ENCODE data around the gene CPEB1.

CPEB1 gene

DNA sequence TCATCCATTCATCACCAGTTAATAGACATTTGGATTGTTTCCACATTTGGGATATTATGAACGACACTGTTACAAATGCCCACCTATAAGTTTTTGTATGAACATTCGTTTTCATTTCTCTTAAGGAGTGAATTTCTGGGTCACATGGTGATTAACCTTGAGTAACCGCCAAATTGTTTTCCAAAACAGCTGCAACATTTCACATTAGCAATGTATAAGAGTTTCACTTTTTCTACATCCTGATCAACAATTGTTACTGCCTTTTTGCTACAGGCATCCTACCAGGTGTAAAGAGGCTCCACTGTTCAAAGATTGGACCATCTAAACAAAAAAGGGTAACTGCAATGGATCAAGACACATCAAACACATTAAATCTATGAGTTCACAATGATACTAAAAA, 52.0 kb downstream of the CPEB1 start:
- no peak for DNase-seq

DNA sequence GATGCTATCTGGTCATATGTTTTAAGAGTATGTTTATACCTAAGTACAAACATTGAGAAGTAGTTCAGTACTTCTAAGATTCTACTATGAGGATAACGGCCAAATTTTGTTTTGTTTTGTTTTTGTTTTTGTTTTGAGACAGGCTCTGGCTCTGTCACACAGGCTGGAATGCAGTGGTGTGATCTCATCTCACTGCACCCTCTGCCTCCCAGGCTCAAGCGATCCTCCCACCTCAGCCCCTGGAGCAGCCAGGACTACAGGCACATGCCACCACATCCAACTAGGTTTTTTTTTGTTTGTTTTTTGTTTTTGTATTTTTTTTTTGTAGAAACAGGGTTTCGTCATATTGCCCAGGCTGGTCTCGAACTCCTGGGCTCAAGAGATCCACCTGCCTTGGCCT, 59.4 kb downstream of the CPEB1 start:
- no peak for DNase-seq

DNA sequence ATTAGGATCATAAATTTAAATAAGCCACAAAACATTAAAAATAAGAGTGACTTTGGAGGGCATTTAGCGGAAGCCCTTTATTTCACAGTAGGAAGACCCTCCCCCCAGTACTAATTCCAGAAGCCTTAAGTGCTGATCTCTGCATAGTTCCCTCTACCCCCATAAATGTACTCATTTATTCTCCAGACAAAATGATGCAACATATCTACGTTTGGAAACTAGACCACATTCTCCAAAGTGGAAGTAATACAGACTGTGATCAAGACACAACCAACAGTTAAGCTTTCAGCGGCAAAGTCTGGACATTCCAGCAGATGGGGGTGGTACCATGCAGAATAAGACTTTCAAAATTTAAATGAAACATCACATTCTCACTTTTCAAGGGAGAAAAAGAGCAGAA, 62.1 kb downstream of the CPEB1 start:
- DNase-seq: no peak

DNA sequence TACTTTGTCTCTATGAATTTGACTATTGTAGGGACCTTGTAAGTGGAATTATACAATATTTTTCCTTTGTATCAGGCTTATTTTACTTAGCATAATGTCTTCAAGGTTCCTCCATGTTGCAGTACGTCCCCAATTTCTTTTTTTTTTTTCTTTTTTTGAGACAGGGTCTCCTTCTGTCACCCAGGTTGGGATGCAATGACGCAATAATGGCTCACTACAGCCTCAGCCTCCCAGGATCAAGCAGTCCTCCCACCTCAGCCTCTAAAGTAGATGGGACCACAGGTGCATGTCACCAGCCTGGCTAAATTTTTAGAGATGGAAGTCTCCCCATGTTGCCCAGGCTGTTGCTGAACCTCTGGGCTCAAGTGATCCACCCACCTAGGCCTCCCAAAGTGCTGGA, 66.5 kb downstream of the CPEB1 start:
- no peak for DNase-seq

DNA sequence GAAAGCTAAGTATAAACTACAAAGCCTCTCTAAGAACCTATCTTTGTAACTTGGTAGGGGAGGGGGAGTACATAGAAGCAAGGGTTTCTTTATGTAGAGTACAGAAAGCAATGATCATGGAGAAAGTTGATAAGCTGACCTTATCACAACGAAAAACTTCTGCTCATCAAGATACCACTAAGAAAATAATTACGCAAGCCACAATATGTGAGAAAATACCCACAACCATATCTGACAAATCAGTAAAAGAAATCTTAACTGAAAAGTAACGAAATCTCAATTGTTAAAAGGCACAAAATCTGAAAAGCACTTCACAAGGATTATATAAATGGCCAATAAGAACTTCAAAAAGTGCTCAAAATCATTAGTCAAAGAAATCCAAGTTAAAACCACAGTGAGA, 71.8 kb downstream of the CPEB1 start:
- DNase-seq: no peak

DNA sequence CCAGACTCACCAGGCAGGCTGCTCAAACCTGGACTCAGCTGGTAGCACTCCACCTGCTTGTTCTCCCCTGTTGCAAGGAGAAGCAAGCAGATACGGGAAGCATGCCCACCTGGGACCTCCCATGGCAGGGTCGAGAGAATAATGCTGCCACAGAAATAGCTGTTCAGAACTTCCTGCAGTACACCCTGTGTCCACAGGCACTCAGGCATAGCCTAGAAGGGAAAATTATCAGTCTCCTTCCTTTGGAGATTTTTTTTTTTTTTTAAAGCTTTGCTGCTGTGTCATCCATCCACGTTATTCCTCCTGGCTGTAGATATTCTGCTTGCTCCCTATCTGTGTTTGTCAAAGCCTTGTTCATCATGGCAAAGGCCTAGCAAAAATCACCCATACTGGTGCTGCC, 74.2 kb downstream of the CPEB1 start:
- DNase-seq: no peak

DNA sequence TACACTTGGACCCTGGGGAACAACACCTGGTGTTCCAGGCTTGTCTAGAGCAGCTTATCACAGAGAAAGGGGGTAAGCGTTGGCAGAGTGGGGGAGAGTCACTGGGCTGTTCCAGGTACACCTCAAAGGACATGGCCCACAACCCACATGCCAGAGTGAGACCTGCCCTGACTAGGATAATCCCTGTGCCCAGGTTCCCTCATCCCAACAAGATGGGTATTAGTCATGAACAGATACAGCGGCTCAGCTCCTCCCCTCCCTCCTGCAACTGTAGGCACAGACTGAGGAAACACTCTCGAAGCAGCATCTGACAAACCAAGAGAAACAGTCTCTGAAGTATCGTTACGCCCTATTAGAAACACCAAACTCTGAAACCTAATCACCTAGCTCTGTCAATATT, 74.9 kb downstream of the CPEB1 start:
- peak in 5 of 14 donors; percentile 37 to 68 (median 44) for DNase-seq

DNA sequence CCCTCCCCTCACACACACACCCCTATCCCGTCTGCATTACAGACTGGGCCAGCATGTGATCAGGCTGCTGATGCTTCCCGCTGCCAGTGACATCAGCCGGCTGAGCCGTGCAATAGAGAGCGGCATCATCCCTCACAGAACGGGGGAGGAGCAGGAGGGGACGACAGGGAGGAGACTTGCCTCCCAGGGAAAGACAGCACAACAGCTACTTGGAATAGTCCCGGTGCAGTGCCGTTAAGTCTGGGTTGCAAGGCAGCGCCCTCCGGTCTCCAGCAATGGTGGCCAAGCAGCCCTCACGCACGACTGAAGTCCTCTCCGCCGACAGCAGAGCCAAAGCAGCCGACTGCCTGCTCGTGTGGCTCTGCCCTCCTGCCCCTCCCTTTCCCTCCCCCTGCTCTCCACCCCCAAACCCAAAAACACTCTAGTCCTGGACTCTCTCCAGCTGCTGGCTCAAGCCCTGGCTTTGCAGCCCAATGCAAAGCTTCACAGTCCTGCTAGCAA, 75.4 kb downstream of the CPEB1 start:
- peak; percentile 26 to 96 (median 76) for DNase-seq

DNA sequence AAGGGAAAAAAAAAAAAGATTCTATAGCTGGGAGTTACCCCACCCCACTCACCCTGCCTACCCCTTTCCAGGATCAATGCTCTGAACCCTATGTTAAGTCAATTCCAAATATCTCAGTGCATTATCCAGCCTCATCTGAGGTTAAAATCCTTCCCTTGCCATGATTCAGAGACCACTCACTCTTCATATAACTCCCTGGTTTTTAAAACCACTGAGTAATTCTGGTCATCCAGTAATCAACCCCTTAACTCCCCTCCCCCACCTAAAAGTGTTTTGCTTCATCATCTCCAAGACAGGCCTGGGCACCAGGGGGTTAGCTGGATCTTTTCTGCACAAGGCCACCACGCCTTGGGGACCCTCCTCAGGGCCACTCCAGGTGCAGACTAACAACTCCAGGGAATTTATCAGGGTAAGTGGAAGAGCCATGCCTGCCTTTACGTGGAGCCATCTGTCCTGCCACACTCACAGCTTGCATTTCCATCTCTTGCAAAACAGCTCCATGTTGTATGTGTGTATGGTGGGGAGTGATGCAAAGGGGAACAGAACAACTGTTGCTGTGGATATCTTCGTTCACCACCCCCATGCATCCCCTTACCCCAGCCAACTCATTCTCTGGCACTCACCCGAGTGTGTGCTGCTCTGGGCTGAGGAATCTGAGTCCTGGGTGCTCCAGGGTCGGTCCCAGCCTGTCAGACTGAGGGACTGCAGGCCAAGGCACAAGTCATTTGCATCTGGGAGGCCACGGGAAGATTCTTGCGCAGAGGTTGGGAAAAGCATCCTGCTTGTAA, 76.2 kb downstream of the CPEB1 start:
- DNase-seq: peak in 5 of 14 donors; percentile 29 to 62 (median 42)

DNA sequence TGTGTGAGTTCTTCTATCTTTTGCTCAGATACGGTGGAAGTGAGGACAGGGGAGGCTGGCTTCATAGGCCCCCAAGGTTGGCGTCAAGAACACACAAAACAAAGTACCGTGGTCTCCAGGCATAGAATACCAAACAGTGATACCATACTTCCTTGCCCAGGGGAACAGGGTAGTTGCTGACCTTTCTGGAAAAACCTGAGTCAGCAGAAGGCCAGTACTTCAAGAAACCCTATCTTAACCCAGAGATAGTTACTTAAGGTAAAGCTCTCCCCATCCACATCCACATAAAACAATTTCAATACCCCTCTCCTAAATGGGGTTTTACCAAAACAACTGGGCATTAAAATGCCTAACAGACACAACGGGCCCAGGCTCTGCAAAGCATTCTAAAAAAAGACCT, 77.3 kb downstream of the CPEB1 start:
- peak in 1 of 14 donors; percentile 40 for DNase-seq

DNA sequence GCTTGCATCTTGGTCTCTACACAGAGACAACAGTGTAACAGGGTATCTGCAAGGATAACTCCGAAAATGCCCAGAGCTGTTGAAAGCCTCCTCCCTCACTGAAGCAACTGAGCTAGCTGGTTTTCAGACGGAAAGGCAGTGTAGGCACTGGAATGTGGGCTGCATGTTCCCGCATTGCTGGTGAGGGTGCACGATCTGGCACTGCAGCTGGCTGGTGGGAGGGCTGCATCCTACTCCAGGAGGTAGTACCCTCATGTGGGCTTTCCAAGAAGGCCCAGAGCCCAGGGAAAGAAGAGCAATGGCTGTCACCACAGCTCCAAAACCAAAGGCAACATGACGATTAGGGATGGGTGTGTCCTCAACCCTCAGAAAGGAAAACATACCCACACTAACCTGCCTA, 78.2 kb downstream of the CPEB1 start:
- DNase-seq: peak in 1 of 14 donors; percentile 8

DNA sequence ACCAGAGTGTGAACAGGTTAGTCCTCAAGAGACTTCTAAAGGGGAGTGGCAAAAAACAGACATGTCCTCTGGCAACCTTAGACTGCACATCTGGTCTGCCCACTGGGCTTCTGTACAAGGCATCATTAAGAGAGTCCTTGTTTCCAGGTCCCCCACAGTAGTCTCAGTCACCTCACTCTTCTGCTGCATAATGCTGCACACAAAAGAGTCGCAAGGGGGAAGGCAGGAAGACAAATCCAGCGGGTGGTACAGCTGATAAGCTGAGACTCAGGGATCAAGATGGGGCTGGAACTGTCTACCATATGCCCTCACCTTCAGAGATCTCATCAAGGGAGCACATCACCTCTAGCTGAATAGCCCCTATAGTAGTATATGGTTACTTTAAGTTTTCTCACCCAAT, 79.5 kb downstream of the CPEB1 start:
- DNase-seq: no peak

DNA sequence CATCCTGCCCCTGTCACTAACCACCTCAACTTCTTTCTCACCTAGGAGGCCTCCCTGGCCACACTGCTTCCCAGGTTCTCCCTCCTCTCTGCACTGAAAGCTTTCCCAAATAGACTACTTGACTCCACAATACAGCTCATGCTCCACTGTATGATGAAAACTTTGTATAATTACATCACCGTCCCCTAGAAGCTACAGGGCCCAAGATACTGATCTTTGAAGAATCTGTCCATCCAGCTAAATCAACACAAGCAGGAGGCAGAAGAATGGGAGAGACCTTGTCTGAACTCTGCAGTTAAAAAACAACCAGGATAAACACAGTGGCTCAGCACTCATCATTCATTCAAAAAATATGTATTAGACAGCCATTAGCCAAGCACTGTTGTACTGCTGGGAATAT, 80.5 kb downstream of the CPEB1 start:
- no peak for DNase-seq

DNA sequence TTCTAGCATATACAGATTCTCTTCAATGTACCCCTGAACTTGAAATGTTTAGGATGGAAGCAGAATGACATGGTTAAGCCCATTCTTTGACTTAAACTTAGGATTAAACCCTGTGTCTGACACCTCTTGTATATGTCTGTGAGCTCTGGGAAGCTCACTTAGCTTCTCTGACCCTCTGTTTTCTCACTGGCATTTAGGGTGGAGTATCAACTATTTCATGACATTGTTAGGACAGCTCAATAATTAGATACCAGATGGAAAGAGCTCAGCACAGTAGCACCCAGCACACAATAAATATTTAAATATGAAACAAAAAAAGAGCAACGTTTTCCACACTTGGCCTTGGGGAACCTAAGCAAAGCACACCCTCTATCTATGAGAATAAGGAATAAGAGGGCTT, 88.7 kb downstream of the CPEB1 start:
- no peak for DNase-seq

DNA sequence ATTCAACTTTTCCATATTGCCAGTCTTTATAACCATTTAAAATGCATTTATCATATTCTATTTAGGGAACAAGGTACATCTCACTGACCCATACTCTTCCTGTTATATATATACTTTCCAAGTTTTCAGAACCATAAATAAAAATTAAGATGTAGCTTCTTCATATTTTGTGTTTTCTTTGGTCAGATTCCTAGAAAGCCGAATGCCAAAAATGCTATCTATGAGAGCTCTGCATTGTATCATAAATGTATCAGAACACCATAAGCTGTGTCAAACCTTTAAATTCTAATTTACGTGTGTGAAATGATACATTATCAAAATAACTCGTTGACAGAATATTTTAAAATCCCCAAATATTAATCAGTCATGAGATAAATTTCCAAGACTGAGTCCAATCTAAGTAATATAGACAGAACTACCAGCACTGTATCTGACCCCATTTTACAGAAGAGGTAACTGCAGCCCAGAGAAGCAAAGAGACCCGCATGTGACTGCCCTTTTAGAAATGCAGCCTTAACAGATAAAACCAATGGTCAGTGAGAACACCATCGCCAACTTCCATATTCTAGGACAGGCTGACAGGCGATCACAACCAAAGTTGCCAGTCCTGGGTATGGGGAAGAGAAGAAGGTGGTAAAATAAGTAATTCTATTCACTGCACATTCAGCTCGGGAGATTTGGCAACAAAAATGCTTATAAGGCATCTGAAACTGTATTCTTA, 90.7 kb downstream of the CPEB1 start:
- DNase-seq: no peak

DNA sequence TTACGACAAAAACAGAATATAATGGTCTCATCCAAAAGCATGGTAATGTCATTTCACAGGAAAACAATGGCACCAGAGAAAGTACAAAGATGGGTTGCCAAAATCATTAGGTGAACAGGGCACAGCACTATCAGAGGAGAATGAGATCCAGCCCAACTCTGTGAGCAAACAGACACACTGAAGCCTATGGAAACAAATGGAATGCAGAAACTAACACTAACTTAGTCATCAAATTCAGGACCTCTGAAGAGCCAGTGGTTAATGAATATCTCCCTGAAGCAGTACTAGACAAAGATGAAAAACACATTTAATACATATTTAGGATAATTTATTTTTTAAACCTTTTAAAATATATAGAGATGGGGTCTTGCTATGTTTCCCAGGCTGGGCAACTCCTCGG, 92.3 kb downstream of the CPEB1 start:
- no peak for DNase-seq

DNA sequence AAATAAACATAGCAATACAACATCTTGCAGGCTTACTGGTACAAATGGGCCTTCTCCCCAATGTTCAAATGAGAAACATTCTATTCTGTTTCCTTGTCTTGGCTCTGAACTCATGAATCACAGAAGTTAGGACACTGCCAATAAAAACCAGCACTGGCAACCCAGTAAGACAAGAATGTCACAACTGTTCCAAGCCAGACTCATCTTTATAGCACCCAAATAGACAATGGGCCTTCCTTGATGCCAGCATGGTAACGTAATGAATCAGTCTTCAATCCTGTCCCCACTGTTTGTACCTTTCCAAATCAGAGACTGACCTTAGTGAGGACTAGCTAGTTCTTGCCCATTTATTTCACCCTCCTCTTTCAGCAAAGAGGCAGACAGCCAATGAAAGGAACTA, 92.8 kb downstream of the CPEB1 start:
- DNase-seq: peak in 1 of 14 donors; percentile 7

DNA sequence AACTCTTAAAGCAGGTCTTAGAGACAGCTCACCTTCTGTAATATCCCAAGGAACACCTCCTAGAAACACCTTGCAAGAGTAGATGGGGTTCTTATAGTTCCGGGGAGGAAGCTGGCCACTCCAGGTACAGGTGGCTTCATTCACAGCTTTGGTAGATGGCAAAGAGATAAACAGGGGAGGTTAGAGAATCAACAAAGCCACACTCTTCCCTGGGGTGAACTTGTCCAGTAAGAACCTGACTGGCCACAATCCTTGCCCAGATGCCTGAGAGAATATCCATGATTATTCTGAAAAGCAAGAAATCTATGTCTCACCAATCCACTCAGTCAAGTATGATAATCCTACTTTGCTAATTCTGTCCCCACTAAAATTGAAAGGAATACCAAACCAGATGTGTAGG, 93.3 kb downstream of the CPEB1 start:
- no peak for DNase-seq

DNA sequence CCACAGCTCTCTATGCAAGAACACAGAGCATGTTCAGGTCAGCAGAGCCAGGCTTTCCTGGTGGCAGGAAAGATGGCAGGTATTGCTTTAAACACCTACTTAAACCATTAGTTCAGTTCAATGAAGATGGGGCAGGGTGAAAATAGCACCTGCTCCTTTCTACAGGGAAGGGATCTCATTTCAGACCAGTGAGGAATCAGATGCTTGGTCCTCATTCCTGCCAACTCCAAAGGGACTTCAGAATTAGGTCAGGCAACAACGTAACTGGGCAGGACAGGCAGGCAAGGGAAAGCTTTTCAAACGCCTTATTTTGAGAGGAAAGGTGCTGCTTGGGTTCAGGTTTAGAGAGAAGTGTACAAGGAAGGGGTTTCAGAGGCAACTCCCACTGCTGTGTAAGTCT, 94.3 kb downstream of the CPEB1 start:
- DNase-seq: no peak

DNA sequence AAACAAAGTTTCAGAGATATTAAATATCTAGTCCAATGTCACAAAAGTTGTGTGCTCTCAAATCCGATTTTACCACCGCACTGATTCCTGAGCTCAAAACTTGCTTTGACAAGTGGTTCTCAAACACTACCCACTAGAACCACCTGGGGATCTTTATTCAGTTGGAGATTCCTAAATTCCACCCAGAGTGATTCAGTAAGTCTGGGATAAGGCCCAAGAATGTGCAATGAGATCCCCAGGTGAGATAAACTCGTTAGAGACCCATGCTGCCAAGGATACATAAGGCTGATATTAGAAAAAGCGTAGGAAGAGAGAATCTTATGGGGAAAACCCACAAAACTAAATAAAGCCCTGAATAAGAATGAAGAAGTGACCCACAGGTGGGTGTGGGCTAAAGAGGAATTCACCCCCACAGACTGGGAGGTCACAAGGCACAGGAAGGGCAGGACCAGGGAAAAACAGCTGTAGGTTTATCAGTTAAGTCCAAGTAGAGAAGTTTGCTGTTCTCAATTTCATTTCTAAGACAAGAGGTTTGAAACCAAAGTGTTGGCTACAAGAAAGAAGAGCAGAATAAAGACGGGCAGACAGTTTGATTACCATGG, 95.4 kb downstream of the CPEB1 start:
- DNase-seq: no peak

DNA sequence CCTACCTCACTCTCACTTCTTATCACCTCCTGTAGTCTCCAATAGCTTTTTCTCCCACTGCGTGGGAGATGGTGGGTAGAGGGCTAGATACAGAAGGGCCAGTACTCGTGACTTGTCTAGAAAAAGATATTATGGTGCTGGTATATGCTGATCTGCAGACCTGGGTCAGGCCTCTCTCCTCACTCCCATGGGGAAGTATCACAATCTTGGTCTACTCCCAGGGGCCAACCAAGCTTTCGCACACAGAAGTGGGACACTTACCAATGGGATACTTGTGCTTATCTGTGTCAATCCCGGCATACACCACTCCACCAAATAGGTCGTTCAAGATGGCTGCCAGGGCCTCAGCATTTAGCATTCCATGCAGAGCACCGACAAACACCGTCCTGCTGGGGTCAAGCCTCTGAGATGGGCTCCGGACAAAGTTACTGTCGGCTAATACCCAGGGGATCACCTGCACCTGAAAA, 97.9 kb downstream of the CPEB1 start:
- no peak for DNase-seq

DNA sequence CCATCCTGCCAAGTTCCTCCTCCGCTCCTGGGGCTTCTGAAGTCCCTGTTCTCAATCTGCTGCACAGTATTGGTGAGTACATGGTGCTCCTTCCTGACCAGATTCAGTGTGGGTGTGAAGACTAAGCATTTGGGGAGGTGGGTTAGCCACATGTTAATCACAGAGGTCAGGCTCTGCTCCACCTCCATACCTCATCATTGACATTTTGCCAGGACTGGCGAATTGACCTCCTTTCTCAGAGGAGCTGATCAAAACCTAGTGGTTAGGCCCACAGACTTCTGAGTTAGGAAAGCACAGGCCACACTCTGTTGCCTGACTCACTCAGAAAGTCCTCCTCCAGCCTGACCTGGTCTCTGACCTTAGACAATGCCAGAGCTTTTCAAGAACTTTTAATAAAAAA, 98.5 kb downstream of the CPEB1 start:
- no peak for DNase-seq

DNA sequence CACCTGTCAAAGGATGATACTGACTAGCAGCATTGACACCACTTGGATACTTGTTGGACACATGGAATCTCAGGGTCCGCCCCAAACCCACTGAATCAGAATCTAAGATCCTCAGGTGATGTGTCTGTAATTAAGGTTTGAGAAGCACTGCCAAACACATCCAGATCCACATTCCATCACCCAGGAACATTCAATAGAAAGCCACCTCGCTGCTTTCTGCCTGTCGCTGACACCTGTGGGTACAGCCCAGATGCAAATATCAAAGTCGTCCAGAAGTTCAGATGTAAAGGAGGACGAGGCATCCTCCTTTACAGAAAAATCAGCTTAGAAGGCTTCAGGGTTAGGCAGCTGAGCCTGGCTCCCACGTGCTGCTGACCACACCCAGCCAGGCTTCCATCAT, 101.7 kb downstream of the CPEB1 start:
- no peak for DNase-seq

DNA sequence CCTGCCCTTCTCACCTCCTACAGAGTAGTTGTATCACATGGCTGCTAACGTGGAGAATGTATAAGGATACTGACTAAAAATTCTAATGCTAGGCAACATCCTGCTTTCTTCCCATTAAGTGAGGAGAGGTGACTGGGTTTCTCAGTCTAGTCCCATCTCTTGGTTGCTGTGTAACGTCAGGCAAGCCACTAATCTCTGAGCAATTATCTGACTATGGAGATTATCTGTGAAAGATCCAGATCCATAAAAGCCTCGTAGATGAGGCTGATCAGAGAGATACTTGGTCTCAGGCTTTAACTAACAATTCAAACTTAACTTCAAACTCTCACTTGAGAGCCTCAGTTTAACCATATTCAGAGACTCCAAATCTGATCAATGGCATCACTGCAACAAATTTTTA, 102.2 kb downstream of the CPEB1 start:
- DNase-seq: no peak

Measured in C1 segment of cervical spinal cord (tissue), 14 donors.